ENCODE data around the gene CYFIP1. TPM values are rescaled to one million over a fixed set of nuclear protein-coding genes. Genes with fewer than 3 reads are reported as not detected.

CYFIP1 gene
- total RNA-seq, 1 donor, result 107 TPM

DNA sequence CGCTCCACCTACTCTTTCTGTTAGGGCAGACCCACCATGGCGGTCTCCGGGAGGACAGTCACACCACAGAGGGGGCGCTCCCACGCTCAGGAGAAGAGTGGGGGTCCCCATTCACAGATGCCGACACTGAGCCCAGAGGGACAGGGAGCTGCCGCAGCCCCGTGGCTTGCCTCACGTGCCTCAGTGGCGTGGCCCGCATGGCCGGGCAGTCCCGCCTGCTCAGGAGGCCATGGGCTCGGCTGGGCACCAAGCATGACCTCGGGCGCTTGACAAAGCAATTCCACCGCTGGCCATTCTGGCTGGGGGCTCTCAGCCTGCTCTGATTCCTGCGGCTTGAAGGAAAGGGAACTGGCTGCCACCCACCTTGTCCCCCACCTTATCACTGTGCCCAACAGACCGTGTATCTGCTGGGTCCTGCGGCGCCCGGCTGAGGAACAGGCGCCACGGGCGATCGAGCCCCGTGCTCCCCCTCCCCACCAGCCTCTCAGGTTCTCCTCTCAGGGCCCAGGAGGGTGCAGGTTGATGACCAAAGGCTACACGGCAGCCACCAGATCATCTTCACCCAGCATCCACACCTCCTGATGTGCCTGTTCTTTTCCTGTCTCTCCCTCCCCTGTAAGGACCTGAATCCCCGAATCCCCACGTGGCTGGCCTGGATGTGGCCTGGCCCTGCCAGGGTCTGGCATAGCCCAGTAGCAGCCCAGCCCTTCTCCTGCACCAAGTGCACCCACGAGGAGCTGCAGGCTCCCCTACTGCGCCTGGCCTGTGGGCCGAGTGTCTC, 20.7 kb downstream of the CYFIP1 start:
- peaks cover 65% of the 10 kb centered on the region for H4K20me1 ChIP-seq (ENCODE audit: insufficient read depth, low read length)

DNA sequence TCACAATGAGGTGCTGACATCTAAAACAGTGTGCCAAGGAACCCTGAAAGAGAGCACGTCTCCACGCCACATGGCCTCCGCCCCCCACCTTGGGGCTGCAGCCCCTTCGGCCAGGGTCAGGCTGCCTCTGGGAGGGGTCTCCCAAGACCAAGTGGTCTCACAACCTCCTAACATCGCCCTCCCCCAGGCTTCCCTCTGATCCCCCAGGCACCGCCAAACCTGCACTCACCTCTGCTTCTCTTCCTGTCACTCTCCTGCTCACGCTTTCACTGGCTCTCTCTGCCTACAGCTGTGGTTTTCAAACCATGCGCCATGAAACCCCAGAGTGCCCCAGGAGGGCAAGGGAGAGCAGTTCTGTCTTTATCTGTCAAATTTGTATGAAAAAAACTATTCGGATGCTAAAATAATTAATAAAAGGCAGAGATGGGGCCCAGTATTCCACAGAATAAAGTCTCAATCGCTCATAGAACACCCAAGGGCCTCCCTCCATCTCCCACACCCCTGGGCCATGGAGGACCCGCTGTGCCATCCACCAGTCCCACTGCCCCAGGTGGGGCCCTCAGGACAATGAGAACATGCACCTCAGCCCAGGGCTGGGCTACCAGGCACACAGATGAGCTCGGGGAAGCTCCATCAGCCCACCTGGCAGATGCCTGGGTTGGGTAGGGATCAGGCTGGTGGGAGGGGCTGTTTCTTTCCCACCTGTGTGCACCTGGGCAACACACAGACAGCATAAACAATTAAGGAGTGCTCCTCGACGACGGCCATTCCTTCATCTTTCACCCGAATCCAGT, 21.5 kb downstream of the CYFIP1 start:
- Histone ChIP-seq H2AFZ (ENCODE audit: low read length) (no peak overlapping the region), H3K27me3 (ENCODE audit: insufficient read depth, low read length) (no peaks in the 10 kb centered on the region), H3K9me3 (ENCODE audit: low read depth, low read length) (no peaks in the 10 kb centered on the region), H4K20me1 (ENCODE audit: insufficient read depth, low read length) (peaks cover 65% of the 10 kb centered on the region), H3K4me1 (ENCODE audit: insufficient read depth, low read length) (peaks cover 17% of the 10 kb centered on the region), H3K79me2 (ENCODE audit: insufficient read depth, low read length) (peaks cover 94% of the 10 kb centered on the region), H3K27ac (ENCODE audit: low read depth, low read length) (no peak overlapping the region), H3K4me3 (ENCODE audit: insufficient read depth, low read length) (no peak overlapping the region), H3K36me3 (ENCODE audit: insufficient read depth, low read length) (no peaks in the 10 kb centered on the region), H3K4me2 (ENCODE audit: insufficient read depth, low read length) (no peak overlapping the region)
- peak; percentile 34 for DNase-seq (ENCODE audit: insufficient read length, low spot score, missing footprints)
- TF ChIP-seq, protein P1, sequence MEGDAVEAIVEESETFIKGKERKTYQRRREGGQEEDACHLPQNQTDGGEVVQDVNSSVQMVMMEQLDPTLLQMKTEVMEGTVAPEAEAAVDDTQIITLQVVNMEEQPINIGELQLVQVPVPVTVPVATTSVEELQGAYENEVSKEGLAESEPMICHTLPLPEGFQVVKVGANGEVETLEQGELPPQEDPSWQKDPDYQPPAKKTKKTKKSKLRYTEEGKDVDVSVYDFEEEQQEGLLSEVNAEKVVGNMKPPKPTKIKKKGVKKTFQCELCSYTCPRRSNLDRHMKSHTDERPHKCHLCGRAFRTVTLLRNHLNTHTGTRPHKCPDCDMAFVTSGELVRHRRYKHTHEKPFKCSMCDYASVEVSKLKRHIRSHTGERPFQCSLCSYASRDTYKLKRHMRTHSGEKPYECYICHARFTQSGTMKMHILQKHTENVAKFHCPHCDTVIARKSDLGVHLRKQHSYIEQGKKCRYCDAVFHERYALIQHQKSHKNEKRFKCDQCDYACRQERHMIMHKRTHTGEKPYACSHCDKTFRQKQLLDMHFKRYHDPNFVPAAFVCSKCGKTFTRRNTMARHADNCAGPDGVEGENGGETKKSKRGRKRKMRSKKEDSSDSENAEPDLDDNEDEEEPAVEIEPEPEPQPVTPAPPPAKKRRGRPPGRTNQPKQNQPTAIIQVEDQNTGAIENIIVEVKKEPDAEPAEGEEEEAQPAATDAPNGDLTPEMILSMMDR (IDR thresholded peaks at IDR 0.05; ENCODE audit: extremely low read depth, low read depth, low read length), result no peak

More for the DNA sequence above, 20.7 kb downstream of the CYFIP1 start:
- H3K4me1 ChIP-seq (ENCODE audit: insufficient read depth, low read length), result peaks cover 24% of the 10 kb centered on the region
- H3K36me3 ChIP-seq (ENCODE audit: insufficient read depth, low read length), result no peaks in the 10 kb centered on the region
- no peaks in the 10 kb centered on the region for H3K9me3 ChIP-seq (ENCODE audit: low read depth, low read length)
- no peaks in the 10 kb centered on the region for H3K27me3 ChIP-seq (ENCODE audit: insufficient read depth, low read length)
- peaks cover 95% of the 10 kb centered on the region for H3K79me2 ChIP-seq (ENCODE audit: insufficient read depth, low read length)
- peak overlapping the region; percentile 23 for H3K27ac ChIP-seq (ENCODE audit: low read depth, low read length)
- H3K4me2 ChIP-seq (ENCODE audit: insufficient read depth, low read length), result no peak overlapping the region
- no peak overlapping the region for H2AFZ ChIP-seq (ENCODE audit: low read length)
- DNase-seq (ENCODE audit: insufficient read length, low spot score, missing footprints), result peak; percentile 34
- TF ChIP-seq, protein P1 (IDR thresholded peaks at IDR 0.05; ENCODE audit: extremely low read depth, low read depth, low read length), result no peak
- no peak overlapping the region for H3K4me3 ChIP-seq (ENCODE audit: insufficient read depth, low read length)

DNA sequence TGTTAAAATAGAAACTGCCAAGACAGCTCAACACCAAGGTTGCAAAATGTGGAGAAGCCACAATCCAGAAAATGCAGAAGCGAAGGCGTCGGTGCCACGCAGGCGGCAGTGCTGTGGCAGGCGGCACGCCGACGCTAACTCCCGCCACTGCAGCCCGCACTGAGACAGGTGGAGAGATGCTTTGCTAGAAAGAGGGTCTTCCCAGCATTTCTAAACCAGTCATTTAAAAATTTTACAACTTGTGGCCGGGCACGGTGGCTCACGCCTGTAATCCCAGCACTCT, 23.2 kb downstream of the CYFIP1 start:
- Histone ChIP-seq H3K9me3 (ENCODE audit: low read depth, low read length) (no peaks in the 10 kb centered on the region), H4K20me1 (ENCODE audit: insufficient read depth, low read length) (peaks cover 68% of the 10 kb centered on the region), H2AFZ (ENCODE audit: low read length) (no peak overlapping the region), H3K4me1 (ENCODE audit: insufficient read depth, low read length) (peaks cover 12% of the 10 kb centered on the region), H3K79me2 (ENCODE audit: insufficient read depth, low read length) (peaks cover 94% of the 10 kb centered on the region), H3K4me3 (ENCODE audit: insufficient read depth, low read length) (no peak overlapping the region), H3K27ac (ENCODE audit: low read depth, low read length) (no peak overlapping the region), H3K27me3 (ENCODE audit: insufficient read depth, low read length) (no peaks in the 10 kb centered on the region), H3K36me3 (ENCODE audit: insufficient read depth, low read length) (no peaks in the 10 kb centered on the region), H3K4me2 (ENCODE audit: insufficient read depth, low read length) (no peak overlapping the region)
- no peak for DNase-seq (ENCODE audit: insufficient read length, low spot score, missing footprints)
- TF ChIP-seq, protein P1 (IDR thresholded peaks at IDR 0.05; ENCODE audit: extremely low read depth, low read depth, low read length), result no peak

Measured in osteoblast (primary cell).